ENCODE data around the gene TLR2. TPM values are rescaled to one million over a fixed set of nuclear protein-coding genes. Genes with fewer than 3 reads are reported as not detected.

TLR2 gene
- total and polyA plus RNA-seq, 3 experiments from 2014 or later = 0.20 to 0.53 (median 0.53) TPM

GRCh38 chr4:153725831-153726154 is 41.7 kb downstream of the TLR2 start:
- Histone ChIP-seq H3K27me3 (ENCODE audit: insufficient read depth, low read length, poor library complexity, severe bottlenecking) (no peaks in the 10 kb centered on the region), H3K9me3 (ENCODE audit: low read length) (no peaks in the 10 kb centered on the region), H3K4me3 (ENCODE audit: low read length) (no peak overlapping the region), H3K27ac (ENCODE audit: low read depth, low read length) (no peak overlapping the region), H3K36me3 (ENCODE audit: insufficient read depth, low read length) (no peaks in the 10 kb centered on the region), H3K4me1 (ENCODE audit: insufficient read depth, low read length) (no peaks in the 10 kb centered on the region)
- Mint-ChIP-seq H3K27me3 (peaks cover 2 to 27% of the 10 kb centered on the region in 2 donors), H3K9me3 (no peaks in the 10 kb centered on the region), H3K4me1 (no peaks in the 10 kb centered on the region), H3K4me3 (no peak overlapping the region), H3K27ac (no peak overlapping the region), H3K36me3 (no peaks in the 10 kb centered on the region)
- ChIA-PET POLR2A (no interaction called here), CTCF (interaction anchor here (1.5 kb wide), 1 partner anchor 8 kb away, joined by 3 read pairs; no protein-coding TSS in a partner anchor)
- no peak for DNase-seq

- H3K36me3 Mint-ChIP-seq = no peaks in the 10 kb centered on the region
- ChIA-PET CTCF (interaction anchor here (1.3 kb wide), 1 partner anchor 22 kb away, joined by 3 read pairs; no protein-coding TSS in a partner anchor), POLR2A (no interaction called here)
- H3K4me3 Mint-ChIP-seq = no peak overlapping the region
- Histone ChIP-seq H3K4me3 (ENCODE audit: low read length) (no peak overlapping the region), H3K36me3 (ENCODE audit: insufficient read depth, low read length) (no peaks in the 10 kb centered on the region), H3K4me1 (ENCODE audit: insufficient read depth, low read length) (no peaks in the 10 kb centered on the region), H3K9me3 (ENCODE audit: low read length) (no peaks in the 10 kb centered on the region), H3K27me3 (ENCODE audit: insufficient read depth, low read length, poor library complexity, severe bottlenecking) (no peaks in the 10 kb centered on the region), H3K27ac (ENCODE audit: low read depth, low read length) (no peak overlapping the region)
- H3K4me1 Mint-ChIP-seq = no peaks in the 10 kb centered on the region
- no peak for DNase-seq
- H3K9me3 Mint-ChIP-seq = no peaks in the 10 kb centered on the region
- H3K27ac Mint-ChIP-seq = no peak overlapping the region
- H3K27me3 Mint-ChIP-seq = peaks cover 7 to 17% of the 10 kb centered on the region in 2 donors
Measured at GRCh38 chr4:153728151-153728550, 44.1 kb downstream of the TLR2 start.

GRCh38 chr4:153728660-153729059 is 44.6 kb downstream of the TLR2 start:
- Mint-ChIP-seq H3K9me3 (no peaks in the 10 kb centered on the region), H3K4me3 (no peak overlapping the region), H3K36me3 (no peaks in the 10 kb centered on the region), H3K4me1 (no peaks in the 10 kb centered on the region), H3K27me3 (peaks cover 5 to 17% of the 10 kb centered on the region in 2 donors), H3K27ac (no peak overlapping the region)
- Histone ChIP-seq H3K4me1 (ENCODE audit: insufficient read depth, low read length) (no peaks in the 10 kb centered on the region), H3K36me3 (ENCODE audit: insufficient read depth, low read length) (no peaks in the 10 kb centered on the region), H3K27me3 (ENCODE audit: insufficient read depth, low read length, poor library complexity, severe bottlenecking) (no peaks in the 10 kb centered on the region), H3K4me3 (ENCODE audit: low read length) (no peak overlapping the region), H3K27ac (ENCODE audit: low read depth, low read length) (no peak overlapping the region), H3K9me3 (ENCODE audit: low read length) (no peaks in the 10 kb centered on the region)
- ChIA-PET POLR2A (no interaction called here), CTCF (interaction anchor here (1.3 kb wide), 1 partner anchor 22 kb away, joined by 3 read pairs; no protein-coding TSS in a partner anchor)
- DNase-seq = no peak

- H3K4me1 ChIP-seq (ENCODE audit: insufficient read depth, low read length) = no peaks in the 10 kb centered on the region
- H3K36me3 Mint-ChIP-seq = no peaks in the 10 kb centered on the region
- no peak overlapping the region for H3K27ac ChIP-seq (ENCODE audit: low read depth, low read length)
- no peaks in the 10 kb centered on the region for H3K27me3 ChIP-seq (ENCODE audit: insufficient read depth, low read length, poor library complexity, severe bottlenecking)
- H3K4me3 ChIP-seq (ENCODE audit: low read length) = no peak overlapping the region
- DNase-seq = no peak
- no peaks in the 10 kb centered on the region for H3K36me3 ChIP-seq (ENCODE audit: insufficient read depth, low read length)
- H3K27ac Mint-ChIP-seq = no peak overlapping the region
- H3K27me3 Mint-ChIP-seq = peaks cover 5 to 7% of the 10 kb centered on the region in 2 donors
- no peaks in the 10 kb centered on the region for H3K9me3 ChIP-seq (ENCODE audit: low read length)
- POLR2A ChIA-PET = no interaction called here
- CTCF ChIA-PET = no interaction called here
- no peaks in the 10 kb centered on the region for H3K9me3 Mint-ChIP-seq
- no peaks in the 10 kb centered on the region for H3K4me1 Mint-ChIP-seq
- no peak overlapping the region for H3K4me3 Mint-ChIP-seq
Measured at GRCh38 chr4:153729895-153730294, 45.8 kb downstream of the TLR2 start.

GRCh38 chr4:153731239-153731638 is 47.2 kb downstream of the TLR2 start:
- CTCF ChIA-PET = no interaction called here
- Mint-ChIP-seq H3K36me3 (no peaks in the 10 kb centered on the region), H3K9me3 (no peaks in the 10 kb centered on the region), H3K27me3 (peaks cover 7 to 8% of the 10 kb centered on the region in 2 donors), H3K27ac (no peak overlapping the region), H3K4me3 (no peak overlapping the region), H3K4me1 (no peaks in the 10 kb centered on the region)
- POLR2A ChIA-PET = no interaction called here
- Histone ChIP-seq H3K27me3 (ENCODE audit: insufficient read depth, low read length, poor library complexity, severe bottlenecking) (no peaks in the 10 kb centered on the region), H3K4me1 (ENCODE audit: insufficient read depth, low read length) (no peaks in the 10 kb centered on the region), H3K27ac (ENCODE audit: low read depth, low read length) (no peak overlapping the region), H3K9me3 (ENCODE audit: low read length) (no peaks in the 10 kb centered on the region), H3K36me3 (ENCODE audit: insufficient read depth, low read length) (no peaks in the 10 kb centered on the region), H3K4me3 (ENCODE audit: low read length) (no peak overlapping the region)
- DNase-seq = no peak

GRCh38 chr4:153733751-153734448 is 49.8 kb downstream of the TLR2 start:
- peaks cover 9 to 10% of the 10 kb centered on the region in 2 donors for H3K27me3 Mint-ChIP-seq

GRCh38 chr4:153735906-153736461 is 51.9 kb downstream of the TLR2 start:
- peaks cover 0 to 5% (median 0%) of the 10 kb centered on the region in 3 donors for H3K36me3 Mint-ChIP-seq
- ChIA-PET CTCF (no interaction called here), POLR2A (no interaction called here)
- no peaks in the 10 kb centered on the region for H3K4me1 Mint-ChIP-seq
- H3K27ac Mint-ChIP-seq = no peak overlapping the region
- no peak overlapping the region for H3K27ac ChIP-seq (ENCODE audit: low read depth, low read length)
- H3K4me3 ChIP-seq (ENCODE audit: low read length) = no peak overlapping the region
- H3K4me3 Mint-ChIP-seq = no peak overlapping the region
- H3K27me3 ChIP-seq (ENCODE audit: insufficient read depth, low read length, poor library complexity, severe bottlenecking) = no peaks in the 10 kb centered on the region
- H3K36me3 ChIP-seq (ENCODE audit: insufficient read depth, low read length) = no peaks in the 10 kb centered on the region
- no peak for DNase-seq
- H3K9me3 ChIP-seq (ENCODE audit: low read length) = no peaks in the 10 kb centered on the region
- no peaks in the 10 kb centered on the region for H3K4me1 ChIP-seq (ENCODE audit: insufficient read depth, low read length)
- H3K27me3 Mint-ChIP-seq = peaks cover 13 to 25% of the 10 kb centered on the region in 2 donors
- H3K9me3 Mint-ChIP-seq = peaks cover 4 to 10% (median 5%) of the 10 kb centered on the region in 5 donors

More at GRCh38 chr4:153733751-153734448, 49.8 kb downstream of the TLR2 start:
- POLR2A ChIA-PET = no interaction called here
- Histone ChIP-seq H3K9me3 (ENCODE audit: low read length) (no peaks in the 10 kb centered on the region), H3K4me1 (ENCODE audit: insufficient read depth, low read length) (no peaks in the 10 kb centered on the region), H3K36me3 (ENCODE audit: insufficient read depth, low read length) (no peaks in the 10 kb centered on the region), H3K27me3 (ENCODE audit: insufficient read depth, low read length, poor library complexity, severe bottlenecking) (no peaks in the 10 kb centered on the region), H3K4me3 (ENCODE audit: low read length) (no peak overlapping the region), H3K27ac (ENCODE audit: low read depth, low read length) (no peak overlapping the region)
- no peaks in the 10 kb centered on the region for H3K36me3 Mint-ChIP-seq
- CTCF ChIA-PET = interaction anchor here (0.7 to 1.5 kb wide), 3 partner anchors 8 to 605 kb away, joined by 3 to 4 read pairs (median 3); no protein-coding TSS in a partner anchor
- H3K4me3 Mint-ChIP-seq = no peak overlapping the region
- no peaks in the 10 kb centered on the region for H3K4me1 Mint-ChIP-seq
- H3K9me3 Mint-ChIP-seq = peaks cover 0 to 2% (median 0%) of the 10 kb centered on the region in 5 donors
- no peak overlapping the region for H3K27ac Mint-ChIP-seq
- no peak for DNase-seq

GRCh38 chr4:153741541-153741940 is 57.5 kb downstream of the TLR2 start:
- no peaks in the 10 kb centered on the region for H3K27me3 ChIP-seq (ENCODE audit: insufficient read depth, low read length, poor library complexity, severe bottlenecking)
- Mint-ChIP-seq H3K36me3 (peaks cover 0 to 12% (median 0%) of the 10 kb centered on the region in 3 donors), H3K9me3 (peaks cover 5 to 16% (median 10%) of the 10 kb centered on the region in 5 donors), H3K27ac (no peak overlapping the region), H3K4me1 (no peaks in the 10 kb centered on the region), H3K27me3 (peaks cover 14 to 37% of the 10 kb centered on the region in 2 donors), H3K4me3 (no peak overlapping the region)
- no peak overlapping the region for H3K4me3 ChIP-seq (ENCODE audit: low read length)
- H3K27ac ChIP-seq (ENCODE audit: low read depth, low read length) = no peak overlapping the region
- H3K9me3 ChIP-seq (ENCODE audit: low read length) = no peaks in the 10 kb centered on the region
- no peaks in the 10 kb centered on the region for H3K36me3 ChIP-seq (ENCODE audit: insufficient read depth, low read length)
- no peak for DNase-seq
- H3K4me1 ChIP-seq (ENCODE audit: insufficient read depth, low read length) = no peaks in the 10 kb centered on the region
- POLR2A ChIA-PET = no interaction called here
- CTCF ChIA-PET = no interaction called here

Measured in CD8-positive, alpha-beta memory T cell (primary cell).